NCI-H2196 (cell line): Measurements from ENCODE around the gene PRDM16.

Experiments
- DNase-seq: peaks from one replicate; lab custom pipeline; 2025; ENCODE audit not compliant: unreplicated experiment; lab: John Stamatoyannopoulos, UW

Gene PRDM16

DNA sequence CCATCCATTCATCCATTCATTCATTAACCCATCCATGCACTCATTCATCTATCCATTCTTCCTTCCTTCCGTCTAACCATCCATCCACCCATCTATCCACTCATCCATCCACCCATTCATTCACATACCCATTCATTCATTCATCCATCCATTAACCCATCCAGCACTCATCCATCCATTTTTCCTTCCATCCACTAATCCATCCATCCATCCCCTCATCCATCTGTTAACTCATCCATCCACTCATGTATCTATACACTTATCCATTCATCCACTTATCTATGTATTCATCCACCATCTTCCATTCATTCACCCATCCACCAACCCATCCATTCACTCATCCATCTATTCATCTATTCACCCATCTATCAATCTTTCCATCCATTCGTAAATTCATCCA lies 107.8 kb downstream of the PRDM16 start:
- no peak for DNase-seq

DNA sequence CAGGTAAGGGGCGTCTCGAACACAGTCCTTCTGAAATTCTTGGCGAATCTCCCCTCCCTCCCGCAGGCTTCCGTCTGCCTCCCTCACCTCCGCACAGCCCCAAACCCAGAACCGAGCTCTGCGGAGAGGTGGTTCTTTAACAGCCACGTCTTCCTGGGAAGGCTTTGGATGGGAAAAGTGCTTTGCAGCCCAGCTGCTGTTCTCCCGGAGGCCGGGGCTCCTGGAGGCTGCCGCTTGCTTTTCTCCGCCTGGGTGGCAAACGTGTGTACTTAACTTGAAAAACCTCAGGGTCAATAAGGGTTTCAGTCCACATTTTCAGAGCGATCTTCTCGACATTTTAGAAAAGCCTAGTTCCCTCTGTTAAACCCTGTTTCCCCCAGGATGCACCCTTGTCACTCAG lies 109.3 kb downstream of the PRDM16 start:
- DNase-seq = no peak

DNA sequence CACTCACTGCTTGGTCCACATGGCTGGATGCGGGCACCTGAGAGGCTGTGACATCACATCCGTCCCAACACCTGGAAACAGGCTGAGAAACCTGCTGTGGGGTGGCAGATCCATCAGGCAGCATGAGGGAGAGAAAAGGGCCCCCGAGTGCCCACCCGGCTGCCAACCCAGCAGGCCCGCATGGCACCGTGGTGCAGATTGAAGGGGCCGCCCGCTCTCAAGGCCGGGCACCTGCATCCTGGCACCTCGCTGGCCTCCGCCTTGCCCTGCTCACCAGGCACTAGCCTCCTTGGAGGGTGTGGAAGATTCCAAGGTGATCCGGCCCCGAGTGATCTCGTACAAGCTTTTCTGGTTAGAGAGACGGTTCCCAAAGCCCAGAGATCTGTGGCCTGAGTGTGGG lies 110.5 kb downstream of the PRDM16 start:
- DNase-seq = no peak

DNA sequence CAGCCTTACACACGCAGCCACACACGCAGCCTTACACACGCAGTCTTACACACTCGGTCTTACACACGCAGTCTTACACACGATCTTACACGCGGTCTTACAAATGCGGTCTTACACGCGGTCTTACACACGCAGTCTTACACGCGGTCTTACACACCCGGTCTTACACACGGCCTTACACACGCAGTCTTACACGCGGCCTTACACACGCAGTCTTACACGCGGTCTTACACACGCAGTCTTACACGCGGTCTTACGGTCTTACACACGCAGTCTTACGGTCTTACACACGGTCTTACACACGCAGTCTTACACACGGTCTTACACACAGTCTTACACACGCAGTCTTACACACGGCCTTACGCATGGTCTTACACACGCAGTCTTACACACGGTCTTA lies 111.9 kb downstream of the PRDM16 start:
- DNase-seq = no peak

DNA sequence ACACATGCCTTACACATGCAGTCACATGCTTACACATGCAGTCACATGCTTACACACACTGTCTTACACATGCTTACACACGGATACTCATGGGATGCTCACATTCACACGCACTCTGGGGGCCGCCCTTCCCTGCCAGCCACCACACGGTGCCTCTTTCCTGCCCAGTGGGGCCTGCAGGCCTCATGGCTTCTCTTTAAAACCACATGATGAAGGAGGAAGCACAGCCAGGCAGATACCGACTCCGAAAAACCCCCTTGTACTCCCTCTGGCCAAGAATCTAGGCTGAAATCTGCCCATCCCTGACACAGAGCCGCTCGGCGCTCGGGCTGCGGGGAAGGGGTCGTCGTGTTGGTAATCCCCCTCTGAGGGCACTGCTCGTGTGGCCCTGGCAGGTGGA lies 113.0 kb downstream of the PRDM16 start:
- DNase-seq = no peak

DNA sequence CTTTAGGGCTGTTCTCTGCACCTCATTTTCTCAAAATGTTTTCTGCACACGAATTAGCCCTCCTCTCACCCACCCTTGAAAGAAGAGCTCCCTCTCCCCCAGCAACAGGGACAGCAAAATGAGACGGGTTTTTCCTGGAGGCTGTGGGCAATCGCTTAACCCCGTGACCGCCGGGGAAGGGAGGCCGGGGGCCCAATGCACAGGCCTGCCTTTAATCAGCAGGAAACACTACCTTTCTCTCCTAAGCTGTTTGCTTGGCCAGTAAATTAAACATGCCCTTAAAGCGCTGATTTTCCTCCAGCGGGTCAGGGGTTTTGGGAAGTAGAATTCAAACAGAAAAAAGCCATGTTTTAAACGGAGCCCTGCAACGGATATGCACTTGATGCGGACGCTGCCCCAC lies 114.4 kb downstream of the PRDM16 start:
- no peak for DNase-seq

DNA sequence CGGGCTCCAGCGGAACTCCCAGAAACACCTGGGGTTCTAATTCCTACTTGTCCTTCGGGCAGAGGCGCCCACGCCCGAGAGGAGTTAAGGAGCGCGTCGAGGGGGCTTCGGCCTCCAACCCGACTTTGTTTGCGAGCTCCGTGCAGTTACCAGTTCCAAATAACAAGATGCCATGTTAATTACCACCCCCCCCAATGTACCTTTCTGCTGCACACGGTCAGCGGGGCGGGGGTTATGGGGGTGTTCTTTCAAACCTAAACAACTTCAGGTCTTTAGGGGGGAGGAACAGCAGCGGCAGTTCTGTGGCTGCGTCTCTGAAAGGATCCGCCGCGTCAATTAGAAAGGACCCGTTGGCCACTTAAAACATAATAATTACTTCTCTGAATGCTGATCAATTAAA lies 114.8 kb downstream of the PRDM16 start:
- no peak for DNase-seq

DNA sequence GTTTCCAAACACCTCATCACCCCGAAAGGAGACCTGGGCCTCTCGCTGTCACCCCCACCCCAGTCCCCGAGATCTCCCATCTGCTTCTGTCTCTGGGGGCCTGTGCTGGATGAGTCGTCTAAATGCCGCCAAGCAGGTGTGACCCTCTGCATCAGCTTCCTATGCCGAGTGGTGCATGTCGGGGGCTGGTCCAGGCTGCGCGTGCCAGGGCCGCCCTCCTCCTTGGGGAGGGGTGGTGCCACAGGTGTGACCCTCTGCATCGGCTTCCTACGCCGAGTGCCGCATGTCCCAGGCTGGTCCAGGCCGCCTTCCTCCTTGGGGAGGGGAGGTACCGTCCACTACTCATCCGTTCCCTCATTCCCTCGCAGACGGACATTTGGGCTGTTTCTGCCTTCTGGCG lies 115.7 kb downstream of the PRDM16 start:
- no peak for DNase-seq

DNA sequence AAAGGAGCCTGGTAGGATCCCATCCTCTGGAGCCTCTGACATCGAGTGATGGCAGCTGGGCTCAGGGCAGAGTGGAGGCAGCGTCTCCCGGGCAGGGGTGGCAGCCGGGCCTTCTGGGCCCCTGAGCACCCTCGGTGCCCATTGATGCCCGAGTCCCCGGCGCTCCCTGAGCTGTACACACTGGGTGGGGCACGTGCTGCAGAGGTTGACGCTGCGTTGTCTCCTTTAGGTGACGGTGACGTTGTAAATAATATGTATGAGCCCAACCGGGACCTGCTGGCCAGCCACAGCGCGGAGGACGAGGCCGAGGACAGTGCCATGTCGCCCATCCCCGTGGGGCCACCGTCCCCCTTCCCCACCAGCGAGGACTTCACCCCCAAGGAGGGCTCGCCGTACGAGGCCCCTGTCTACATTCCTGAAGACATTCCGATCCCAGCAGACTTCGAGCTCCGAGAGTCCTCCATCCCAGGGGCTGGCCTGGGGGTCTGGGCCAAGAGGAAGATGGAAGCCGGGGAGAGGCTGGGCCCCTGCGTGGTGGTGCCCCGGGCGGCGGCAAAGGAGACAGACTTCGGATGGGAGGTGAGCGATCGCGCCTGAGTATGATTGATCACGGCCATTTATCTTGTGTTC lies 117.0 kb downstream of the PRDM16 start:
- no peak for DNase-seq

DNA sequence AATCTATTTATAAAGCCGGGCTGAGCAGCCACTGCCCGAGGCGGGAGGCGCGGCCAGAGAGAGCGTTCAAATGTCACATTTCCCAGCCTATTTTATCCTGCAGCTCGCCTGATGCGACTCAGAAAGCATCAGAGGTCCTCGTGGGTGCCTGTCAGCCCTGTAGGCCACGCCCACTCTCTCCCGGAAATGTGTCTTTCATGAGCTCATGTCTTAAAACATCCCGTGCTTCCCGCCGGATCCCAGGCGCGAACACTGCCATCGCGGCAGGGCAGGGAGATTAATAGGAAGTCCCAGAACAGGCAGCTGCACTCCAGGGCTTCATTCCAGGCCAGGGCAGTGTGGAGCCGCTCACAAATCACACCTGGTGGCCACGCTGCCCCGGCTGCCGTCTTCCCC lies 117.5 kb downstream of the PRDM16 start:
- DNase-seq = peak; percentile 74

DNA sequence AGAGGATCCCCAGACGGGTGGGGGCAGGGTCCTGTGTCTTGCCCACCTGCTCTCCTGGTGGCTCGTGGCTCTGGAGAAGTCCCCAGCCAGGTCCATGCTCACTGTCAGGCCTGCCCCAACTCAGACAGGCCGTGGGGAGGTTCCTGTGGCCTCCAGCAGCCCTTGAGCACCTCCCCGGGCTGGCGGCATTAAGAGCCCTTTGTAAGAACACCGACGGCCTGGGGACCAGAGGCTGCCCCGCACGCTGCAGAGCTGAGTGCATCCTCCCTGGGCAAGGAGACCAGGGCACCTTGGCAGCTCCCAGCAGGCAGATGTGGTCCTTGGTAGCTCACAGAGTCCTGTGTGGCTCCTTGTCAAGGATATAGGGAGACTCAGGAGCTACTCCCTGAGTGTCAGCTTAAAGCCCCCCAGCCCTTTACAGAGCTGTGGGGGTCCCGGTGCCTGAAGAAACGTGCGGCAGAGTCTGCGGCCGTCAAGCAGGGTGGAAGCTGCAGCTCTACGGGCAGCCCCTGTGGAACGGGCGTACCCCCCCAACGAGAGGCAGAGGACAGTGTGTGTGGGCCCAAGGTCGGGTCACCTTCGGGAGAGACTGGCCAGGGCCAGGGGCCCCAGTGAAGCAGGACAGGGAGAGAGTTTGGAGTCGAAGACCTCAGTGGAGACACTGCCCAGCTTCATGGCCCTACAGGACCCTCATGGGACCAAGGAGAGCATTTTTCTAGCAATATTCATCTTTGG lies 118.6 kb downstream of the PRDM16 start:
- no peak for DNase-seq

DNA sequence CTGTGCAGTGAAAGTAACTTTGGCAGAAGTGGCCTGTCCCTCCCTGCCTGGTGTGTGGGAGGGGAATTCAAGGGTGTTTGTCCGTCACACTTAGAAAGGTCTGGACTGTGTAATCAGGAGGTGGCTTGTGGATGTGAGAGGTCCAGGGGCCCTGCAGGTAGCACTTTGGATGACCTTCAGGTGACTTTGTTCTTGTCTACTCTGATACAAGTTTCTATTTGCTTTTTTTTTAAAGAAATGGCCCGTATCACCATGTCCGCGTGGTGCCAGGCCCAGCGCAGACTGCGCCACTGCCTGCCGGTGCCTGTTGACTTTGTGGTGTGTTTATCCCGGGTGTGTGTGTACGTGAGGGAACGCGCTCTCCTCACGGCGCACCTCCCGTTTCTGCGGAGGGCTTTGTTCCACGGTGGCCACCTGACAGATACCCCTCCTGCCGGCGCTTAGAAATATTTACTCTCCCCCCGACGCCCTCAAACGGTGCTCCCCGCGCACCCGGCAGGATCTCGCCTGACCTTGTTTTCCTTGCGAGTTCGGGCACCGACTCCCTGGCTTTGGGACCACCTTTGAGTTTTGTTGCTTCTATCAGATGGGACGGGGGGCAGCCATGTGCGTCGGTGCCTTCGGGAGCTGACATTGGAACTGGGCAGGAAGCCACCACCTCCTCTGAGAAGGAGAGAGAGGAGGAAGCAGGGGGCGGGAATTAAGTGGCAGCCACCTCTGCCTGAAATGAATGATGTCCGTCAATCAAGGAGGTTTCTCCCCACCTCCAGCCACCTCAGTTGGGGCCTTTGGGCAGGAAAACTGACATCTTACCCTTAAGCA lies 119.4 kb downstream of the PRDM16 start:
- no peak for DNase-seq

DNA sequence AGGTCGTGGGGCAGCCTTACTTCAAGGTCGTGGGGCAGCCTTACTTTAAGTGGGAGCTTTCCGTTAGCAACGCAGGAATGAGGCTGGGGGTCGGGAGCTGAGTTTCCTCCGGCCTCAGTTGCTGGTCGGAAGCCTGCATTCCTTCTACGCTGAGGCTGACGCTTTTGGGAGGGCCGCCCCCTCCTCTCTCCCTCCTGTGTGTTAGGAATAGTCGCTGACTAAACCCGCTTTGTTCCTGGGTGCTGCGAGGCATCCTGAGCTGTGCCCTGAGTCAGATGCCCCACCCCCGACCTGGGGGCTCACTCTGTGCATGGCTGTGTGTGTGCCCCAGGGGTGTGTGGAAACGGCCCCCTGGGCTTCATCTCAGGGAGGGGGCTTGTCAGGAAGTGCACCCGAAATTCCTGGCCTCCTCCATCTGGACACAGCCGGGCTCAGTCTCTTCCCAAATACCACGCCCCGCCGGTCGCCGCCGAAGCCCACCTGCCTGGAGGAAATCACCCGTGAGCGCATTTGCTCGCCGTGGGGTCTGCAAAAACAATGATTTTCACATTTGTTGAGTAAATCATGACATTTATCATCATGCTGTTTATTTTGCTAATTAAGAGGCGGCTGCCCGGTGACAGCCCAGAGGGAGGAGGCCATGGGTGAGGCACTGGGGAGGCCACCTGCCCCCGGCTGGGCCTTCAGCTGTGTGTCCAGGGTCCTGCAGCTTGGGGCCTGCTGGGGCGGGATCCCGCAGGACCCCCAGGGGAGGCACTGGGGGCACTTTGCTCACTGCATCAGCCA lies 121.4 kb downstream of the PRDM16 start:
- no peak for DNase-seq

DNA sequence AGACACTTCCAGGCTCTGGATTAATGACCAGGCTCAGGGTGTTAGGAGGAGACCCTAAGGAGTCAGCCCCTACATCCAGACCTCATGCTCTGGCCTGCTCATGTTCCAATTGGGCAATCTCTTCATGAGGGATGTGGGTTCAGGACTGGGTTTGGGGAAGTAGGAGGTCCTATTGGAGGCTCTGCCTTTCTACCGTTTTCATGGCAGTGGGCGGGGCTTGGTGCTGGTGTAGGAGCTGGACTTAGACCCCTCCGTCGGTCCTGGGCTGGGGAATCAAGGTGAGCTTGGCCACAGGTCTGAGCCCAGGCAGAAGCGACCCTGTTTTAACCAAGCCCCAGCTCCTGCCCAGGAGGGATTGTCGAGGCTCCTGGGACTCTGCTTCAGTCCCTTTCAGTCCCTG lies 123.4 kb downstream of the PRDM16 start:
- no peak for DNase-seq

DNA sequence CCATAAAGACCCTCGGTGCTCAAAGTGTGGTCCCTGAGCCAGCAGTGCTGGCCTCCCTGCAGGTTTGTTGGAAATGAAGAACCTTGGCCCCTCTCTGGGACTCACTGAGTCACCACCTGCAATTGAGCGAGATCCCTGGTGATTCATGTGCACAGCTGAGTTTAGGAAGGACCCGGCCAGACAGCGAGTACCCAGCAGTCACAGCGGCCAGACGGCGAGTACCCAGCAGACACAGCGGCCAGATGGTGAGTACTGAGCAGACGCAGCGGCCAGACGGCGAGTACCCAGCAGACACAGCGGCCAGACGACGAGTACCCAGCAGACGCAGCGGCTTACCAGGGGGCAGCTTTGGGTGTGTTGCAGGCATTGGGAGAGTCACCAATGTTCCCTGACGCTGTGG lies 123.8 kb downstream of the PRDM16 start:
- no peak for DNase-seq

DNA sequence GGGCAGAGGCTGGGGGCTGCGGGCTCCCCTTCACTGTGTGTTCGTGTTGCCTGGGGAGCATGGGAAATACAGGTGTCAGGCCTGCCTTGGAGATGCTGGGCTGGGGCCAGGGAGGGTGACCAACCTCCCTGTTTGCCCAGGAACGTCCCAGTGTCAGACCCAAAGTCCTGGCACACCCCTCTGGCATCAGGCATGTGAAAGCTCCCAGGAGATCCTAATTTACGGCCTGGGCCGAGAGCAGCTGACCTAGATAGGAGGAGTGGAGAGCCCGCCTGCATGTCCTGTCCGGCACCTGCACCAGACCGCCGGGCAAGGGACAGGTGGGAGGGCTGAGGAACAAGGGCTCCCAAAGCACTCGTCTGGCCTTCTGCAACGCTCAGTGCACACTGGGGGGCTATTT lies 124.8 kb downstream of the PRDM16 start:
- no peak for DNase-seq

DNA sequence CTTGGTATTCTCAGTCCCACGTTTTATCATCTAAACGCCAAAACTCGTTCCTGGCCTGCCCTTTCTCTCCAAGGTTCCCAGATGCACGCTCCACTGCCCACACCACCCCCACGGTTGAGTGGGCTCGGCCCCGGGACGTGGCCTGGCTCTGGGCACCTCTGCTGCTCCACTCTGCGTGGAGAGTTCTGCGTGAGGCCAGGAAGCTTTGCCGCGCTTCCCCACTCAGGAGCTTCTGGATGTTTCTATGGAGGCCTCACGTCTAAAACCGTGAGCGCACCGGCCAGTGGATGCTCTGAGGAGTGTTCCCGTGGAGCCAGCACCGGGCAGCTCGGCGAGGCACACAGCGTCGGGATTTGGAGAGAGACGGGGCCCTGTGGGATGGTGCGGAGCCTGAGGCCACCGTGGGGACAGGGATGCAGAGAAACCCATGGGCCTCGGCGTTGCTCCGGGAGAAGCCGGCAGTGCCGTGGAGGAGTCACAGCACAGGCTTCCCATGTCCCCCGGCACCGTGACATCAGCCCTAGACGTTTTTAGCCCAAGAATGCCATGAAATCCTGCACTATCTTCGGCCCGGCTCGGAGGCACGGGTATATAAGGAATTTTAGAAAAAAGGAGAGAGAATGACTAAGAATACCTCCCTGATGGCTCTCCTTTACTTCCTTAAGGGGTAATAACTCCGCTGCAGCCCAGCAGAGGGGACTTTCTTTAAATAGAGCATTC lies 125.9 kb downstream of the PRDM16 start:
- no peak for DNase-seq

DNA sequence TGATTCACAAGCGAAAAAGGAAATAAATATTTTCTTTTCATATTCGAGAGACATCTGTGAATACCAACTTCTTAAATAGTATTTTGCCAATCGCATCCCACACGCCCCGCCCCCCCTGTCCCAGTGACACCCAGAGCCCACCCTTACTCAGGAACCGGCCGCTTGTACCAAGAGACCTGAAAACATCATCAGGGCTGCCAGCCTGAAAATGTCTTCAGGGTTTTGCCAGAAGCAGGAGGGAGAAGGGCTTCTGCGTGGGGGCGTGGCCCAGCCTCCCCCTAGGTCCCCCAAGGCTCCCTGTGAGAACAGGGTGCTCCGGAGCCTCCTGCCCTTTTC lies 126.4 kb downstream of the PRDM16 start:
- DNase-seq = no peak

DNA sequence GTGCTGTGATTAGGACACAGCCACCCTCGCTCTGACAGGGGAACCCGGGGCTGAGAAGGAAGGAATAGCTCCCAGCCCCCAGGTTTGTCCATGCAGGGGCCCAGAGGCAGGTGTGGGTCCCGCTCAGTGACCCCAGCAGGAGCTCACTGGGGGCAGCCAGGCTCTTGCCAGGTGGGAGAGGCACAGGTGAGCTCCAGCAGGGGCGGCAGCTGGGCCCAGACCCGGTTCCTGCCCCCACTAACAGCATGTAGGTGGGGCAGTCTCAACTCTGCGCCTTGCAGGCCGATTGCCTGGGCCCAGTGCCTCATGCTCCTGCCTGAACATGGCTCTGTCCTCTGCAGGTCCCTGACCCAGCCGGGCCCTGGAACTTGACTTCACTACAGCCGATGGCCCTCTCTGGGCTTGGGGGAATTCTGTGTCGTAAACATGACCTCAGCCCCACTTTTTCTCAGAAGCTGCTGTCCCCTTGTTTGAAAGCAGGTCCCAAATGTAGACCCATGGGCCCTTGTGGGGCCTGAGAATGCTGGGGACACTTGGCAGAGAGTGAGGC lies 127.0 kb downstream of the PRDM16 start:
- DNase-seq = no peak

DNA sequence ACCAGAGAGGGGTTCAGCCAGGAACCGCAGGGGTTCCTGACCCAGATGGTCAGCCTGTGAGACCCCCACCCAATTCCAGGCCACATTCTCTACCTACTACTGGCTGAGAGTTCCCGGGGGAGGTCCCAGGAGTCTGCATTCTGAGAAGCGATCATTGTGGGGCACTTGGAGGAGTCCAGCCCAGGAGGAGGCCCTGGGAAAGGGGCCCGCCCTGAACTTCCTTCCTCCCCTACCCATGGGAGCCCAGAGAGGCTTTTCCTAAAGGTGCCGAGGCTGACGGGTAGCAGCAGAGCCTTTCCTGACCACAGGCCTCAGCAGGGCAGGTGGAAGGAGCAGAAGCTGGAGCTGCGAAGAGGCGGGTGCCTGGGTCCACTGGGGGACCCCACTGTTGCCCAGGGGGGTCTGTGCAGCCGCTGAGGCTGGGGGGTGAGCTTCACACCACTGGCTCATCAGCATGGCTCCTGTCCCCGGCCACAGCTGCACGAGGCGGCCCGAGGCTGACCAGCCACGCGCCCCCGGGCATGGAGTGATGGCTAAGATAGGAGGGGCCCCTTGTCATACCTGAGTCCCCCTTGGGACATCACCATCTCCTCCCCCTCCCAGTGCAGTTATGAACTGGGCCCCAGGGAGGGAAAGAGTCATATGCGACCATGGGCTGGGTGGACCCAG lies 127.7 kb downstream of the PRDM16 start:
- no peak for DNase-seq
